WTC11 (cell line): ENCODE data around the gene PGAP6. TPM values are rescaled to one million over a fixed set of nuclear protein-coding genes. Genes with fewer than 3 reads are reported as not detected.

Experiments used
- ATAC-seq: fragments of 200-7000 bp; cut with Tn5 transposase; 2 replicates; pipeline ENCODE4 v1.10.0; 2021; ENCODE audit warnings: mild to moderate bottlenecking, moderate library complexity
- CTCF ChIA-PET: fragments of 300-600 bp; sonication (Branson Sonifier 250); formaldehyde crosslinking; loops from one replicate; lab custom pipeline; 2021; ENCODE audit warnings: antibody characterized with exemption; lab: Charles Lee
- POLR2A ChIA-PET: fragments of 350-600 bp; sonication (Branson Sonifier 250); formaldehyde crosslinking; loops from one replicate; lab custom pipeline; 2021; ENCODE audit warnings: antibody characterized with exemption; lab: Charles Lee
- DNase-seq: peaks from one replicate; pipeline ENCODE4 v3.0.0; 2021; ENCODE audit warnings: low spot score
- H3K27ac Mint-ChIP-seq: 2 replicates; pipeline ENCODE4 v1.8.0; 2021; ENCODE audit warnings: mixed read lengths
- H3K27me3 Mint-ChIP-seq: 2 replicates; pipeline ENCODE4 v1.8.0; 2021; ENCODE audit warnings: low read depth, mild to moderate bottlenecking, moderate library complexity, mixed read lengths
- H3K36me3 Mint-ChIP-seq: 2 replicates; pipeline ENCODE4 v1.8.0; 2021; ENCODE audit warnings: mixed read lengths
- H3K4me1 Mint-ChIP-seq: 2 replicates; pipeline ENCODE4 v1.8.0; 2022; ENCODE audit warnings: mixed read lengths
- H3K4me3 Mint-ChIP-seq: 2 replicates; pipeline ENCODE4 v1.8.0; 2021; ENCODE audit warnings: mild to moderate bottlenecking, moderate library complexity, mixed read lengths
- H3K9me3 Mint-ChIP-seq: 2 replicates; pipeline ENCODE4 v1.8.0; 2021; ENCODE audit warnings: mixed read lengths
- ESRRA ChIP-seq: sonication (generic); formaldehyde crosslinking; IDR thresholded peaks from 2 replicates; pipeline ENCODE4 v1.8.1; 2022; ENCODE audit warnings: mild to moderate bottlenecking, missing genetic modification reagents, borderline replicate concordance
- FOXJ3 ChIP-seq: sonication (generic); formaldehyde crosslinking; IDR thresholded peaks from 2 replicates; pipeline ENCODE4 v1.9.0; 2021; ENCODE audit warnings: missing genetic modification reagents, mild to moderate bottlenecking, borderline replicate concordance
- FOXP1 ChIP-seq: sonication (generic); formaldehyde crosslinking; IDR thresholded peaks from 2 replicates; pipeline ENCODE4 v1.8.0; 2022; ENCODE audit warnings: missing genetic modification reagents, mild to moderate bottlenecking, moderate library complexity, borderline replicate concordance
- FOXP4 ChIP-seq: sonication (generic); formaldehyde crosslinking; IDR thresholded peaks from 2 replicates; pipeline ENCODE4 v1.8.0; 2022; ENCODE audit warnings: mild to moderate bottlenecking, missing genetic modification reagents
- MXD4 ChIP-seq: fragments of 250-450 bp; sonication (Bioruptor Pico); IDR thresholded peaks from 2 replicates; pipeline ENCODE4 v1.8.0; 2021; ENCODE audit warnings: mild to moderate bottlenecking, moderate library complexity, borderline replicate concordance
- NFE2L1 ChIP-seq: sonication (generic); formaldehyde crosslinking; IDR thresholded peaks from 2 replicates; pipeline ENCODE4 v1.8.1; 2023; ENCODE audit warnings: missing genetic modification reagents
- SOX15 ChIP-seq: fragments of 250-450 bp; sonication (Bioruptor Pico); IDR thresholded peaks from 2 replicates; pipeline ENCODE4 v1.9.0; 2021; ENCODE audit warnings: mild to moderate bottlenecking
- STAT6 ChIP-seq: sonication (generic); formaldehyde crosslinking; conservative IDR thresholded peaks from 2 replicates; pipeline ENCODE4 v1.8.1; 2023; ENCODE audit warnings: mild to moderate bottlenecking, low read depth, missing genetic modification reagents, moderate library complexity
- TCF7 ChIP-seq: sonication (generic); formaldehyde crosslinking; IDR thresholded peaks from 2 replicates; pipeline ENCODE4 v1.8.0; 2022; ENCODE audit warnings: mild to moderate bottlenecking, low read depth, missing genetic modification reagents, moderate library complexity
- TEAD1 ChIP-seq: sonication (generic); formaldehyde crosslinking; IDR thresholded peaks from 2 replicates; pipeline ENCODE4 v1.8.0; 2022; ENCODE audit warnings: mild to moderate bottlenecking, missing genetic modification reagents
- TEAD4 ChIP-seq: sonication (generic); formaldehyde crosslinking; IDR thresholded peaks from 2 replicates; pipeline ENCODE4 v1.8.0; 2022; ENCODE audit warnings: mild to moderate bottlenecking, missing genetic modification reagents
- ZBTB21 ChIP-seq: sonication (generic); formaldehyde crosslinking; IDR thresholded peaks from 2 replicates; pipeline ENCODE4 v1.8.1; 2023; ENCODE audit warnings: mild to moderate bottlenecking, missing genetic modification reagents, borderline replicate concordance
- ZNF232 ChIP-seq: sonication (generic); formaldehyde crosslinking; IDR thresholded peaks from 2 replicates; pipeline ENCODE4 v1.8.0; 2022; ENCODE audit warnings: mild to moderate bottlenecking, missing genetic modification reagents
- ZNF512 ChIP-seq: sonication (generic); formaldehyde crosslinking; IDR thresholded peaks from 2 replicates; pipeline ENCODE4 v1.8.1; 2022; ENCODE audit warnings: missing genetic modification reagents, borderline replicate concordance
- ZNF532 ChIP-seq: fragments of 250-450 bp; sonication (Bioruptor Pico); IDR thresholded peaks from 2 replicates; pipeline ENCODE4 v1.9.0; 2021; ENCODE audit warnings: mild to moderate bottlenecking, borderline replicate concordance
- ZSCAN18 ChIP-seq: fragments of 250-450 bp; sonication (Bioruptor Pico); IDR thresholded peaks from 2 replicates; pipeline ENCODE4 v2.1.2; 2022; ENCODE audit warnings: mild to moderate bottlenecking, moderate library complexity
- total RNA-seq: library from RNA; stranded (reverse); gene quantifications from 3 replicates; pipeline ENCODE4 v1.2.3, GENCODE V29; 2021

The PGAP6 gene
- total RNA-seq, 1 experiment from 2014 or later = 108 TPM

- no peak overlapping the region for H3K27ac Mint-ChIP-seq
- H3K4me1 Mint-ChIP-seq = peaks cover 11% of the 10 kb centered on the region
- DNase-seq = no peak
- POLR2A ChIA-PET = interaction anchor here (0.7 kb wide), 1 partner anchor 15 kb away, joined by 4 read pairs; the partner anchor contains the start of gene AXIN1
- peaks cover 9% of the 10 kb centered on the region for H3K9me3 Mint-ChIP-seq
- no peak overlapping the region for H3K4me3 Mint-ChIP-seq
- CTCF ChIA-PET = interaction anchor here (0.7 to 2.0 kb wide), 6 partner anchors 14 to 231 kb away, joined by 3 to 13 read pairs (median 4); no protein-coding TSS in a partner anchor
- ATAC-seq = no peak
- no peak for TF ChIP-seq NFE2L1
- TF ChIP-seq STAT6 (CRISPR knock-in tag) = no peak
- no peak for TF ChIP-seq ZSCAN18
- no peak for TF ChIP-seq FOXJ3 (CRISPR knock-in tag)
- TF ChIP-seq FOXP4 (CRISPR knock-in tag) = no peak
- no peak for TF ChIP-seq ESRRA (CRISPR knock-in tag)
- no peak for TF ChIP-seq ZNF232
- TF ChIP-seq TCF7 (CRISPR knock-in tag) = no peak
- no peak for TF ChIP-seq MXD4 (CRISPR knock-in tag)
- H3K36me3 Mint-ChIP-seq = peaks cover 20% of the 10 kb centered on the region
- H3K27me3 Mint-ChIP-seq = no peaks in the 10 kb centered on the region
Observed at GRCh38 chr16:337975-338575, 43.7 kb downstream of the PGAP6 start.

GRCh38 chr16:337437-337836, 44.3 kb downstream of the PGAP6 start:
- ATAC-seq = no peak; the same call in 1 of the 2 replicates
- ChIA-PET POLR2A (interaction anchor here (0.6 to 0.7 kb wide), 3 partner anchors 15 to 265 kb away, joined by 3 to 4 read pairs (median 4); partner anchors contain the start of gene AXIN1), CTCF (interaction anchor here (0.6 to 2.0 kb wide), 6 partner anchors 9 to 230 kb away, joined by 3 to 13 read pairs (median 4); no protein-coding TSS in a partner anchor)
- no peaks in the 10 kb centered on the region for H3K27me3 Mint-ChIP-seq
- H3K9me3 Mint-ChIP-seq = peaks cover 9% of the 10 kb centered on the region
- H3K27ac Mint-ChIP-seq = no peak overlapping the region
- H3K36me3 Mint-ChIP-seq = peaks cover 14% of the 10 kb centered on the region
- no peak overlapping the region for H3K4me3 Mint-ChIP-seq
- H3K4me1 Mint-ChIP-seq = peaks cover 6% of the 10 kb centered on the region
- DNase-seq = no peak
- TF ChIP-seq TEAD1 (CRISPR knock-in tag) (no peak), ZNF512 (CRISPR knock-in tag) (no peak), SOX15 (no peak), FOXP1 (CRISPR knock-in tag) (no peak), ZBTB21 (CRISPR knock-in tag) (no peak), ZNF532 (no peak), FOXP4 (CRISPR knock-in tag) (no peak), TEAD4 (CRISPR knock-in tag) (no peak)
